Measurements from ENCODE around the gene ACP7.
"Not testable (repeated sequence)": the region's sequence is repeated elsewhere in the genome, so short reads cannot be mapped to it uniquely, and the experiment has no call there.

The ACP7 gene, protein sequence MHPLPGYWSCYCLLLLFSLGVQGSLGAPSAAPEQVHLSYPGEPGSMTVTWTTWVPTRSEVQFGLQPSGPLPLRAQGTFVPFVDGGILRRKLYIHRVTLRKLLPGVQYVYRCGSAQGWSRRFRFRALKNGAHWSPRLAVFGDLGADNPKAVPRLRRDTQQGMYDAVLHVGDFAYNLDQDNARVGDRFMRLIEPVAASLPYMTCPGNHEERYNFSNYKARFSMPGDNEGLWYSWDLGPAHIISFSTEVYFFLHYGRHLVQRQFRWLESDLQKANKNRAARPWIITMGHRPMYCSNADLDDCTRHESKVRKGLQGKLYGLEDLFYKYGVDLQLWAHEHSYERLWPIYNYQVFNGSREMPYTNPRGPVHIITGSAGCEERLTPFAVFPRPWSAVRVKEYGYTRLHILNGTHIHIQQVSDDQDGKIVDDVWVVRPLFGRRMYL

DNA sequence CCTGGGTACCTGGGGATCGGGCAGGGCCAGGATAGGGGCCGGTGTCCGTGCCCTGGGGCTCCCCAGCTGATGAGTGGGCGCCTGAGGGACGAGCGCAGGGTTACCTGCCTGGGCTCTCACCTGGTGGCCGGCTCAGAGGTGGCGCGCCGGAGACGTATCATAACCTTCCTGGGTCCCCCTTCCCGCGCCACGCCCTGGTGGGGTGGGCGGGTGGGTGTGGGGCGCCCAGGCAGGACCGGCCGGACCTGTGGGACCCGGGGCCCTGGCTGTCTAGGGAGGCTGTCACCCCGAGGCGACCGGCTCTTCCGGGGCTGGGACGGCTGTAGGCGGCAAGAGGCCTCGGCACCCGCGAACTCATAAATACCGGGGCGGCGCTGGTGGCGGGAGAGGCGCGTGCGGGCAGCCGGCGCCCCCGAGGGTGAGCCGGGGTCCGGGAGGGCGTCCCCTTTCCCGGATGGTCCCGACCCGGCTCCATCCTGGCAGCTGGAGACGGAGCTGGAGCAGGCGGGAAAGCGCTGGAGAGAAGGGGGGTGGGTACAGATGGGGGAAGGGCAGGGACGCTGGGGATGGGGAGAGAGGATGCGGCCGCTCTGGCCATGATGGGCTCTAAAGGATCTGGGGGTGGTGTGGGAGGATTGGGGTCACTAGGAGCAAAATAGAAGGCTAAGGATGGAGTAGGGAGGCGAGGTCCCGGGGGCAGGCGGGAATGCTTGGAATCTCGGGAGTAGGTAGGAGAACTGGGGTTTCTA is at the start of gene ACP7:
Gene ACP7, plus strand, starts transcription at position 386 of the 749 bp plus-strand sequence. CDS start 902 bp downstream, outside the sequence.
- DNase-seq (ENCODE audit: low read depth): peak; percentile 6

DNA sequence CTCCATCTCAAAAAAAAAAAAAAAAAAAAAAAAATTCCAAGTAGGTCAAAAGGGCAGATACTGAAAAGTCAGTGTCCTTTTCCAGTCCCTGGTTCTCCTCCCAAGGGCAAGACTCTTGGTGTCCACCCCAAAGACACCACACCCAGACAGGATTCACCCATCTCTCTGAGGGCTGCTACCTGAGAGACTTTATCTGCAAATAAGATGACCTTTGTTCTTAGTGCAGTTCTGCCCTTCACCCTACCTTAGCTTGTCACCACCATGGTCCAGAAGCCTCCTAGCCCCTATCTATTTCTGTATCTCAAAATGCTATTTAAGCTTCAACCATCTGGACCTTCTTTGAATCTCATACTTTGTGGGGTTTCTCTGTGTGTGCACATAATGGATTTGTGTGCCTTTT is 47.6 kb upstream of the ACP7 start:
- no peak for DNase-seq (ENCODE audit: low read depth)

DNA sequence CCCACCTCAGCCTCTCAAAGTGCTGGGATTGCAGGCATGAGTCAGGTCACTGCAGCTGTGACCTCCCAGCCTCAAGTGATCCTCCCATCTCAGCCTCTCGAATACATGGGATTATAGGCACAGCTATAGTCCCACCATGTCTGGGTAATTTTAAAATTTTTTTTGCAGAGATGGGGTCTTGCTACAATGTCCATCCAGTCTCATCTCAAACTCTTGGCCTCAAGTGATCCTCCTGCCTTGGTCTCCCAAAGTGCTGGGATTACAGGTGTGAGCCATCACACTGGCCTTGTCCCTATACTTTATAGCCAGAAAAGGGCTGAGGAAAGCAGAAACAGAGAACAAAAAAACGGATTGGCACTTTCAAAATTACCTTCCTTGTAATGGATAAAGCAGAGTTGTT is 47.0 kb upstream of the ACP7 start:
- DNase-seq (ENCODE audit: low read depth): no peak

GRCh38 chr19:39038098-39038497 is 46.1 kb upstream of the ACP7 start:
- DNase-seq (ENCODE audit: low read depth): no peak

GRCh38 chr19:39045506-39045905 is 38.7 kb upstream of the ACP7 start:
- no peak for DNase-seq (ENCODE audit: low read depth)

DNA sequence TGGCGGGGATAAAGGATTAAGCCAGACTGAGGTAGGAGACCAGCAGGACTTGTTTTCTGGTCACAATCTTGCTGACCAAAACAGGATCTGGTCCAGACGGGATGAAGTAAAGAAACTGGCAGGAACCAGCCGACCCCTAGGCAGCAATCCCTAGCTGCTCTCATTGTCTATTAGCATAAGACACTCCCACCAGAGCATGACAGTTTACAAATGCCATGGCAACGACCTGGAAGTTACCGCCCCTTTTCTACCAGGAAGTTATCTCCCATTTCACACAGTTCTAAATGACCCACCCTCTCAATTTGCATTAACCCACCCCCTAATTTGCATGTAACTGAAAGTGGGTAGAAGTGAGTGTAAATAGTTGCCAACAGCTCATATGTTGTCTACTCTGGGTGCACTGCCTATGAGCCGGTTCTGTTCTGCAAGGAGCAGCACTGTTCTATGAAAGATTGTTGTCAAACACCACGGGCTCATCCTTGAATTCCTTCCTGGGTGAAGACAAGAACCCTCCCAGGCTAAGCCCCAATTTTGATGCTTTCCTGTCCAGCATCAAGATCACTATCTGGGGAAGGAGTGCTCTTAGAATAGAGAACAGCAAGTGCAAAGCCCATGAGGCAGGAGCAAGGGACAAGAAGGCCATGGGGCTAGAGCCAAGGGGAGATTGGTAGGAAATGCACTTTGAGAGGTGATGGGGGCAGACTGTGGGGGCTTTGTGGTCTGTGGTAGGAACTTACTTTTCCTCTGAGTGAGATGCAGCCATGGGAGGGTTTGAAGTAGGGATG is 37.9 kb upstream of the ACP7 start:
- DNase-seq (ENCODE audit: low read depth): no peak

GRCh38 chr19:39047073-39047472 is 37.1 kb upstream of the ACP7 start:
- no peak for DNase-seq (ENCODE audit: low read depth)

DNA sequence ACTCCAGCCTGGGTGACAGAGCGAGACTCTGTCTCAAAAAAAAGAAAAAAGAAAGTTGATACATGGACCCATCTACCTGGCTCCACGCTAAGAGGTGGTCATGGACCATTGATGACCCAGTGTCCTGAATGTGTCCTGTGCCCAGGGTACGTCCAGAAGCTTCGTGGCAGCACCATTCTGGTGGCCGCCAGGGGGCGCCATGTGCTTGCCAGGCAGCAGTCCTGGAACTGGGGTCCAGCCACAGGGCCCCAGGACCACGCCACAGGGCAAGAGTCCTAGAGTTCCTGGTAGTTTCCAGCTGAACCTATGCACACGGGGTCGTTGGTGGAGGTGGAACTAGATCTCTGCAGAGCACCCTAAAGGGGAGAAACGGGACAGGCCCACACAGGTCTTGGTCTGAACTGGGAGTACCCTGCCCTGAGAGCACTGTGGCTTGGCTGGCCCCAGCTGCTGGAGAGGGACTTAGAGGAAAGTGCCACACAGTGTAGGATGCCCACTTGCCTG is 31.9 kb upstream of the ACP7 start:
- peak; percentile 46 for DNase-seq (ENCODE audit: low read depth)

GRCh38 chr19:39052846-39053245 is 31.3 kb upstream of the ACP7 start:
- DNase-seq (ENCODE audit: low read depth): no peak

DNA sequence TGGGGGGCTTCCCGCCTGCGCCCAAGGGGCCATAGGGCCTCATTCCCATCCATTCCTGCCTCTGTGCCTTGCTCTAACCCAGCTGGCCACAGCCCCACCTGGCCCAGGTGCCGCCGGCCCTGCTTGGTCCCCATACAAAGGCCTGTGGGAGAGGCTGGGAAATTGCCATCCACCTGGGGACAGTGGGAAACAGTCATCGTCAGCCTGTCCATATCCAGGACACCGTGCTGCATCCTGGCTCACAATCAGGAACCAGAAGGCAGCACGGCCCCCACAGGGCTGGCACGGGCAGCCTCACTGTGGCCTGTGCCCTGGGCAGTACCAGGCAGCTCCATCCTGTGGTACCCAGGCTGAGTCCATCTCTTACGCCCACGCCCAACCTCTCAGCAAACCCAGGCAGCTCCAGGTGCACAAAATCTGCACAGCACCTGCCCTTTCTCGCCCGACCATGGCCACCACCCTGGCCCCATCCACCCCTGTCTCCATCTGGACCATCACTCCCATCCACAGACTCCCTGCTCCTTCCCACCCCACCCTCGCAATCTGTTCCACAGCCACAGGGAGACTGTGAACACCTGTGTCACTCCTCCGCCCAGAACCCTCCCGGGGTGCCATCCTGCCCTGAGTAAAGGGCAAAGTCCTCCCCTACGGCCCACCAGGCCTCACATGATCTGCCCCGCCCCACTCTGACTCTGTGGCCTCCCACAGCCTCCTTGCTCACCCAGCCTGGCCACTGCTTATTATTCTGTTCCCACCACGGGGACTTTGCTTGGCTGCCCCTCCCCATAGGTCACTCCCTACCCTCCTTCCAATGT is 30.7 kb upstream of the ACP7 start:
- no peak for DNase-seq (ENCODE audit: low read depth)

- DNase-seq (ENCODE audit: low read depth): no peak
These were observed 30.1 kb upstream of the ACP7 start for GRCh38 chr19:39054091-39054470.

- DNase-seq (ENCODE audit: low read depth): no peak
These were observed 26.6 kb upstream of the ACP7 start for GRCh38 chr19:39057615-39058014.

GRCh38 chr19:39059302-39059701 is 24.9 kb upstream of the ACP7 start:
- DNase-seq (ENCODE audit: low read depth): no peak

- no peak for DNase-seq (ENCODE audit: low read depth)
These were observed 24.0 kb upstream of the ACP7 start for GRCh38 chr19:39060171-39060570.

- DNase-seq (ENCODE audit: low read depth): no peak
These were observed 19.8 kb upstream of the ACP7 start for GRCh38 chr19:39064405-39064804.

GRCh38 chr19:39065928-39066327 is 18.2 kb upstream of the ACP7 start:
- no peak for DNase-seq (ENCODE audit: low read depth)

DNA sequence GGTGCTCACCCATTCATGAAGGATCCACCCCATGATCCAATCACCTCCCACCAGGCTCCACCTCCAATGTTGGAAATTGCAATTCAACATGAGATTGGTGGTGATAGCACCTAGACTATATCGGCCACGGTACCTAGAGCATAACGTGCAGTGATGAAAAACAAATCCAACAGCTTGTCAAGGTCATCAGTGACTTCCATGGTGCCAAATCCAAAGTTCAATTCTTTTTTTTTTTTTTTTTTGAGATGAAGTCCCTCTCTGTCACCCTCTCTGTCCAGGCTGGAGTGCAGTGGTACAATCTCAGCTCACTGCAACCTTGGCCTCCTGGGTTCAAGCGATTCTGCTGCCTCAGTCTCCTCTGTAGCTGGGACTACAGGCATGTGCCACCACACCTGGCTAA is 17.1 kb upstream of the ACP7 start:
- no peak for DNase-seq (ENCODE audit: low read depth)

GRCh38 chr19:39068259-39068658 is 15.9 kb upstream of the ACP7 start:
- DNase-seq (ENCODE audit: low read depth): not testable (repeated sequence)

- no peak for DNase-seq (ENCODE audit: low read depth)
These were observed 13.3 kb upstream of the ACP7 start for GRCh38 chr19:39070888-39071287.

DNA sequence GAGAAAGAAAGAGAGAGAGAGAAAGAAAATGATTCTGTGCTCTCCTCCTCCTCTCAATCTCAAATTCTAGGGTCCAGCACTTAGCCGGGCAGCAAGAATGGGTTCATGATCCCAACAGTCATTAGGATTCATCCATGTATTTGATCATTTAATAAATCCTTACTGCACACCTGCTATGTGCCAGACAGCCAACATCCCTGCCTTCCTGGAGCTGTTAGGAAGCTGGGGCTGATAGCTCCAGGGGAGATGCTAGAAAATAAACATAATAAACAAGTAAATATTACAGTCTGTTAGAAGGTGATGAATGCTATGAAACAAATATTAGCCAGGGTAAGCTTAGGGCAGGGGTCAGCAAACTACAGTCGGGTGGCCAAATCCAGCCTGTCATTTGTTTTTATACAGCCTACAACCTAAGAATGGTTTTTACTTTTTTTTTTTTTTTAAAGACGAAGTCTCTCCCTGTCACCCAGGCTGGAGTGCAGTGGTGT is 9.9 kb upstream of the ACP7 start:
- DNase-seq (ENCODE audit: low read depth): no peak

DNA sequence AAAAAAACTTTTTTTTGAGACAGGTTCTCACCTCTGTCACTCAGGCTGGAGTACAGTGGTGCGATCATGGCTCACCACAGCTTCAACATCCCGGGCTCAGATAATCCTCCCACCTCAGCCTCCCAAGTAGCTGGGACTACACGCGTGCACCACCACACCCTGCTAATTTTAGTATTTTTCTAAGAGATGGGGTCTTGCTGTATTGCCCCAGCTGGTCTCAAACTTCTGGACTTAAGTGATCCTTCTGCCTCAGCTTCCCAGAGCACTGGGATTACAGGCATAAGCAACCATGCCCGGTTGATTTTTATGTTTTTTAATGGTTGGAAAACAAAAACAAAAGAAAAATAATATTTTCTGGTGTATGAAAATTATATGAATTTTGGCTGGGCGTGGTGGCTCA is 9.2 kb upstream of the ACP7 start:
- no peak for DNase-seq (ENCODE audit: low read depth)
